GM10266 (cell line): ENCODE data around the gene TNFRSF1A.

Experiments used
- DNase-seq: peaks from one replicate; pipeline ENCODE4 v3.0.0; 2012; ENCODE audit errors: extremely low spot score
- CTCF ChIP-seq: IDR thresholded peaks from 2 replicates; pipeline ENCODE4 v1.5.1; 2012; ENCODE audit warnings: mild to moderate bottlenecking, low read depth; ENCODE audit not compliant: control insufficient read depth, insufficient read depth; ENCODE audit errors: missing control alignments

TNFRSF1A gene

GRCh38 chr12:6280053-6280469 is 61.8 kb downstream of the TNFRSF1A start:
- DNase-seq = no peak
- no peak for TF ChIP-seq CTCF

GRCh38 chr12:6279631-6280030 is 62.2 kb downstream of the TNFRSF1A start:
- no peak for TF ChIP-seq CTCF
- DNase-seq = no peak

GRCh38 chr12:6279256-6279628 is 62.6 kb downstream of the TNFRSF1A start:
- TF ChIP-seq CTCF = no peak
- DNase-seq = no peak
